Midbrain (tissue), 1 donor: Measurements from ENCODE around the gene SNORC.

Experiments used
- DNase-seq: peaks from one replicate; lab custom pipeline; 2025; lab: John Stamatoyannopoulos, UW

The SNORC gene

GRCh38 chr2:232926431-232926939, 56.4 kb downstream of the SNORC start:
- DNase-seq, result no peak

DNA sequence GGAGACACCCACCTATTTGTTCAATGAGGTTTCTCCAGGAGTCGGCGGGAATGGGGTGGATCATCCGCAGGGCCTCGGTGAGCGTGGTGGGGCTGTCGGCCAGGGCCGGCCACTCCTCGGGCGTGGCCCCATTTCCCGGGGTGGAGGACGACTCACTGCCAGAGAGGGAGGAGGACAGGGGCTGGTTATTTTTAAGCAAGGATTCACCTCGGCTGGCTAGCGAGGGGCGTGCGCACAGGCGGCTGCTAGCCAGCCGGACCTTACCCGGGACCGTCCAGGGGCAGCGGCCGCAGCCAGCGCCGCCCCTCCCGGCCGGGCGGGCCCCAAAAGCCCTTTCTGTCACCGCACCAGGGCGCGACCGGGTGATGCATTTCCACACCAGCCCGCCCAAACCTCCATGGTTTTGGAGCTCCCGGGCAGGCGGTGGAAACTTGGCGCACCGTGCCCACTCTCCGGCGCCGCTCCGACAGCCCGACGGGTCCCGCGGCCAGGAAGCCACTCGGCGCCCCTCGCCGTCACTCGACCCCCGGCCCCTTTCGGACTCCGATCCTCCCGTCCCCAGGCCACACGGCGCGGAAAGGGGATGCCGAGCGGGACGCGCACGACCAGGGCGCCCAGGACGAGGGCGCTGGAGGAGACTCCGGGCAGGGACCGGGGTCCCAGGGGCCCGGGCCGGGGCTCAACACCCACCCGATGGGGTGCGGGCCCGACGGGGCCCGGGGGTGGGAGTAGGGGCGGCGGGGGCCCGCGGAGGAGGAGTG, 57.1 kb downstream of the SNORC start:
- DNase-seq, result no peak

DNA sequence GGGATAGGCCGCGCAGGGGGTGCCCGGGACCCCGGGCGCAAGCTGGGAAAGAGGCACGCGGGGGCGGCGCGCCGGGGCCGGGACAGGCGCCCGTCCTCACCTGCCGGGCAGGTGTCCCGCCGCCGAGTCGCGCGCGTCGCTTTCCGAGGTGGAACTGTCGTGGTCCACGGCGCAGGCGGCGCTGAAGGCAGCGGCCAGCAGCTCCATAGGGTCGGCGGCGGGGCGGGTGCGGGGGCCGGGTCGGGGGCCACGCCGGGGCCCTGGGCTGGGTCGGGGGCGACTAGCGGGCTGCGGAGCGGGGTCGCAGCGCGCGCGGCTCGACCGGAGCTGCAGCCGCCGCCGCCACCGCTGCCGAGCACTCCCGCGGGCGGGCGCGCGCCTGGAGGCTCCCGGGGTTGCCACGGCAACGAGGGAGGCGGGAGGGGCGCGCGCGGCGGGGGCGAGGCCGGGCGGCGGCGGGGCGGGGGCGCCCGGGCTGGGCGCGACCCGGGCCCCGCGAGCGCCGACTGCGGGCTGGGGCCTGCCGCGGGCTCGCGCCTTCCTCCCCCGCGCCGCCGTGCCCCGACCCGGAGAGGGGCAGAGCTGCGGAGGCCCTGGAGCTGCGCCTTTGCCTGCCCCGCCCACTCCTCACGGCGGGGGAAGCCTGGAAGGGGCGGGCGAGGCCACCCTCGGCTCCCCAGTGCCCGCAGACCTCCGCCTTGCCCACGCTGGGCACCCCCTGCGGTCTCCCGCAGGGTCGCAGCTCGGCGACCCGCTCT, 57.9 kb downstream of the SNORC start:
- peak; percentile 39 for DNase-seq
